ENCODE results near the gene PRRT1.
"Not testable (repeated sequence)": the region's sequence is repeated elsewhere in the genome, so short reads cannot be mapped to it uniquely, and the experiment has no call there.

Gene PRRT1

DNA sequence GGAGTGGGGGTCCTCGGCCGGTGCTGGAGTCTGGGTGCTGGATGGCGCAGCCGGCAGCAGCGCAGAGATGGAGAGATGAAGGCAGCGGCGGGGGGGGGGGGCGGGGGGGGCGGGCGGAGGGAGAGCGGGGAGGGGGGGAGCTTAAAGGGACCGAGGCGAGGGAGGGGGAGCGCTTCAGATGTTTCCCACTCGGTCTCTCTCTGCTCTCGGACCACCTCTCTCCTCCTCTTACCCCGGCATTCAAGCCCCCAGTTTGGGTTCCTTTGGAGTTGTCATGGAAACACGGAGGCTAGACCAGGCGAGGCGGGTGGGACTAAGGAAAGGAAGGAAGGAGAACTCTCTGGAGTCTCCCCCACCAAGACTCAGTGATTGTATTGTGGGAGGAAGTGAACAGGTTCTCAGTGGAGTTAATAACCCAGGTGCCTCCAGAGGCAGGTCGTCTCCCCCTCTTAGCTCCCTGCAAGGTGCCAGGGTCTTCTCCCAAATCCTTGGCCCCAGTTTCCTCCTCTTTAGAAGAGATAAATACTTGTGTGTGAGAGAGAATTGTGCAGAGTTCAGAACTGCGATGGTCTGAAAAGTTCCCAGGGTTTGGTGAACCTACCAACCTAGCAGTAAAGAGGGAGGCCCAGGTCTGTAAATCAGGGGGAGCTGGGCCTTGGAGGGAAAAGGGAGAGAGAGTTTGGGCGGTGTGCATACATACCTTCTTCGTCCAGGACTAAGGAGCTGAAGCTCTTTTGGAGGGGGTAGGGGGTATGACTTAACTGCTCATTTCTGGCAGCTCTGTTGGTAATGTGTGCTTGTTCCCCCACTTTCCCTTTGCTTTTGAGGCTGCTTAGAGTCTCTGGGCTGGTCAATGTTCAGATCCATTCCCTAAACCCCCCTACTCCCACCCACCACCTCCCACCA is at the start of gene PRRT1:
Gene PRRT1 (minus strand): TSS at position 77 of the 906 bp plus-strand sequence. CDS start 112 bp downstream, outside the sequence.
- DNase-seq (ENCODE audit: low read depth), result no peak

DNA sequence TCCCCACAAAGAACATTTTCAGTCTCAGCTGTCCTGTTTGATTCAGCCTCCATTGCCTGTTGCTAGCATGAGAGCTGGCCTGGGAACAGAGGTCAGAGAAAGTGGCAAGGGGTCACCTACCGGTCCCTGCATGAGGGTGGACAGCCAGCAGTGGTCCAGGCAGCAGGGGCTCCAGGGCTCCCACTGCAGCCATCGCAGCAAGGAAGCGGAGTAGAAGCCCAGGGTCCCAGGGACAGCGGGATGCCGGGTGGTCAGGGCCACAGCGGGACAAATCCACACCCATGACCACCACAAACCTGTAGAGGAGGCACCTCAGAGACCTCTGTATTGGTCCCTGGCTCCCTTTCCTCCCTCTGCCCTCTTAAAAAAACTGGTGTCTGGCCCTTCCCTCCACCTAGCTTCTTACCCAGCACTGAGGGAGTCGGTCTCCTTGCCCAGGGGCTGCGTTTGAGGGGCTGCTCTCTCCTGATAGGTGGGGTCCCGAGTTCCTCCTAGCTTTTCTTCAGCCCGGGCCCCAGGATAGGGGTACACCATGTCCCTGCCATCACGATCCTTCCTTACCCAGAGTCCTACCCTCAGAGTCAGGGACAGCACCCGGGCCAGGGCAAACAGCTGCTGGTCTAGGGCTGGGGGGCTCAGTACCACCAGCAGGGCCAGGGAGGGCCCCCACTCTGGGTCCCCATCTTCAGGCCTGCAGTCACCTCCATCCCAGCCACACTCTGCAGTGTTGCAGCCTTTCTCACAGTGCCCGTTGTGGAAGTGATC is 49.2 kb upstream of the PRRT1 start:
- DNase-seq (ENCODE audit: low read depth), result no peak

DNA sequence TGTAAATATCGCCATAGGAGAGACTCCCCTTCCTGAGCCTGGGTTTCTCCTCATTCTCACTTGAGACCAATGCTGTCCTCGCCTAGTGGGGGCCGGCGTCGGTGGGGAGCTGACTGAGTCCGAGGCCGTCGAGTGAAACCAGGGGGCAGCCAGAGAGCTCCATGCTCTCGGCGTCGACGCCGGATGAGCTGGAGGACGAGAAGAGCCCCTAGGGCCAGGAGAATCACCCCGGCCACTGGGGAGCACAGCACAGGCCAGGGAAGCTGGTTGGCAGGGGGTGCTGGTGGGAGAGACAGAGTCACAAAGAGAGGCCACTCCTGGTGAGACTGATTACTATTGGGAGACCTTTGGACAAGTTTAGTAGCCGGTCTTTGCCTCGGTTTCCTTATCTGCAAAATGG is 47.1 kb upstream of the PRRT1 start:
- no peak for DNase-seq (ENCODE audit: low read depth)

DNA sequence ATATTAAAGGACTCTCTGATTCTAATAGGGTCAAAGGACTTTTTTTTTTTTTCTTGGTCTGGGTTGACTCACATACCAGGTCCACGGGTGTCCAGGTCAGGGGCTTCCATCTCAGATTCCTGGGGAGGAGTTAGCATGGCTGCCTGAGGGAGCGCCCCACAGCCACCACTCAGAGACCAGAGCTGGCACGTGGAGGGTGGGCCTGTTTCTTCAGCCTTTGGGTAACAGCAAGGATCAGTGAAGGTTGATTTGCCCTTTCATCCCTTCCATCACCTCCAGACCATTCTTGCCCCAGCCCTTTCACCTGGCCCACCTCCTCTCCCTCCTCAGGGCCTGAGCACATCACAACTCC is 46.6 kb upstream of the PRRT1 start:
- DNase-seq (ENCODE audit: low read depth), result no peak

DNA sequence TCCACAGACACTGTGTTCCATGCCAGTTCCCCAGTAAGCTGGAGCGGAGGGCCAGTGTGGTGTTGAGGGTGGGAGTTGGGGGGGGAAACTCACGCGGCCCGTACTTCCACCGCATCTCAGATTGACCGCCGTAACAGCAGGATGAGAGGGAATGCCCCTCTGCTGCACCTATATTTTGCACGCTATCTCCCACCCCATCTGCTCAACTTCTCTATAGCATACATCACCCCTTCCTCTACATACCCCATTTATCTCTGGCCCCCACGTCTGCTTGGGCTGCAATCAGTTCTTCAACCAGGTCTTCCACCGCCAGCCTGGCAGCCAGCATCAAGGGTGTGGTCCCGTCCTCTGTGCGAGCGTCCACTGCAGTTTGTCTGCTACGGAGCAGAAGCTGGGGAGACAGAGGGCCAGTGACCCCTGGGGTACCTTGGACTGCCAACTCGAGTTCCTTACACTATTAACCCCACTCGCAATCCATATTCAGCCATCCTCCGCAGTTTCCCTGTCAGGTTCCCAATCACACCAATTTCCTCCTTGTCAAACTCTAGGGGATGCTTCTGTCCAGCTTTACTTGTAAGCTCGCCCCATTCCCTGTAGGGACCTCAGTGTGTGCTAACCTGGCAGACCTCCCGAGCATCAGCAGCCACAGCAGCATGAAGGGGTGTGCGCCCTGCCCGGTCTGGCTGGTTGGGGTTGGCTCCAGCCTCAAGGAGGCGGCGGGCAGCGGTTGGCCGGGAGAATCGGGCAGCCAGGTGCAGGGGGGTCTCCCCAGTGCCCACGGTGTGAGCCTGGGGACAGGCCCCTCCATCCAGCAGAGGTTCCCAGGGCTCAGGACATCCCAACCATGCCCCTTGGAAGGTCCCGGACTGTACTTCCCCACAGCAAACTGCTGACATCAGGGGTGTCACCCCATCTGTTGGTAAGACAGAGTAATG is 45.2 kb upstream of the PRRT1 start:
- no peak for DNase-seq (ENCODE audit: low read depth)

DNA sequence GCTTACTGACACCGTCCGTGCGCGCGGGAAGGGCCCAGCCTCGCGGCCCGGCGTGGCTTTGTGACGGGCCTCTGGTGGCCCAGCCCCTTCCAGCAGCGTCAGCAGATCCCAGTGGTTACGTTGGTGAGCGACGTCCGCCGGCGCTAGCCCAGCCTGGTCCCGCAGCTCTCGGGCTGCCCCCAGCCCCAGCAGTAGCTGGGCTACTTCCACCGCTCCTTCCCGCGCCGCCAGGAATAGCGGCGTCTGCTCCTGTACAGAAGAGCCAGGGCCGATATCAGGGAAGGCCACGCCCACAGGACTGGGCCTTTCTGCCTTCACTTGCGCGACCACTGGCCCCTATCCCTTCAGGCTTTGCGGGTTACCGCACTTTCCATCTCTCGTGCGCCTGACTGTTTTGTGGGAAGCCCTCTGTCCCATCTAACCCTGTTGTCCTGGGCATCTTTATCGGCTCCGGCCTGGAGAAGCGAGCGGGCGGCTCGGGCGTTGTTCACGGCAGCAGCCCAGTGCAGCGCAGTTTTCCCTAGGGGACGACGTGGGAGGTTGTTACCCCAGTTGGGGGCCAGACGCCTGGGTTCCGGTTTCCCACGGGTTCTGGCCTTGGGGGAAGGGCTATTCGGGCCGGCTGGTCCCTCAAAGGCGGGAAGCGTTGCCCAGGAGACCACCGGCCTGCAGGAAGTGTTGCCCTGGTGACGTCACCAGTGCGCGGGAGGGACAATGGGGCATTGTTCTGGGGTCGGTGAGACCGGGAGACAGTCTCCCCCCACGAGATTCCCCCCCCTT is 44.4 kb upstream of the PRRT1 start:
- DNase-seq (ENCODE audit: low read depth), result peak; percentile 29

DNA sequence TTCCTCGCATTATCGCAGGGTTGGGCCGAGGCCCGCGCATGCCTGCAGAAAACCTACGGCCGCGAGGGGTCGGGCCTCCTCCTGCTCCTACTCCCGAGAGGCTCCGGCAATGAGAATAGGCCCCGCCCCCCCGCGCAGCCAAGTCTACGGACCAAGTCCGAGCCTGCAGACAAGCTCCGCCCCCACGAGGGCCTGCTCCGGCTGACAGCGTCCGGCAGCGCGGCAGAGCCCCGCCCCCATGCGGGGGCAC is 43.8 kb upstream of the PRRT1 start:
- DNase-seq (ENCODE audit: low read depth), result peak; percentile 97

DNA sequence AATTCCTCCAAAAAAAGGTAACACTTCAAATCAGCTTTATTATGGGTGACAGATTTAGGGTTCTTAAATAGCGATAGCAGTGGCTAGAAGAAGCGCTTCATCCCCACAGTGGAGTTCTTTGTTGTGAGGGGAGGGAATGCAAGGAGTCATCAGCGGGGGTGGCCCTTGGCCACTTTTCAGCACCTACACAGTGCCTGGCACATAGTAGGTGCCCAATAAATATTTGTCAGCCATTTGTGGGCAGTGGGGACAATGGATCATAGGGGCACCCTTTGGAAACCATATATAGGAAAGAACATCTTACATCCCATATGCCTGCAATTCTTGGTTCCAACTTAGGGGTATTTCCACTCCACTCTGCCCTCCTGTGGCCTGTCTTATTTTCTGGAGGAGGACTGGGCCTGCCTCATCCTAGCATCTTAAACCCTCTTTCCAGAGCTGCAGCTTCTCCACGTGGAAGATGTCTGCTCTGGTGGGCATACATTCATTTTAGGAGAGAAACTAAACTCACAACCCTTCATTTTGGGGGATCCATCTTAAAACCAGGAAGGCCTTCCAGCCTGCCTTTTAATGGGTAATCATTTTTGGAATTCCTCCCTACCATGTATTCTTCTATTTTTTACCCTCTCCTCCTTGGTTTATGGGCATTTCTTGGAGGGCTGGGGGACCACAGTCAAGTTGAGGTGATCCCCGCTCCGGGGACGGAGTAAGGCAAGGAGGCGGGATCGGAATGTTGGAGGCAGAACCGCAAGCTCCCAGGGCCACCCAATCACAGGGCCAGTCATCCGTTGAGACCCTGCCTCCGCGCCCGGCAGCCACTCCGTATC is 43.3 kb upstream of the PRRT1 start:
- no peak for DNase-seq (ENCODE audit: low read depth)

DNA sequence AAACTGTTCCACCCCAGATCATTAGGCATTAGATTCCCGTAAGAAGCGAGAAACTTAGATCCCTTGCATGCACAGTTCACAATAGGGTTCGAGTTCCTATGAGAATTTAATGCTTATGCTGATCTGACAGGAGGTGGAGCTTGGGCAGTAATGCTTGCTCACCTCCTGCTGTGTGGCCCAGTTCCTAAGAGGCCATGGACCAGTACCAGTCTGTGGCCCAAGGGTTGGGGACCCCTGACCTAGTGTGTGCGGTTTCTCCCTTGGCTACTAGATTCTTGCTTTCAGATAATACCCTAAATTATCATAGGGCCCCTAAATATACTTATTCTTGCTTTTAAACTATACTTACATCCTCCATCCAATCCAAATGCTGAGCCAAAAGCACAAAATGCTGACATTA is 42.6 kb upstream of the PRRT1 start:
- DNase-seq (ENCODE audit: low read depth), result no peak

DNA sequence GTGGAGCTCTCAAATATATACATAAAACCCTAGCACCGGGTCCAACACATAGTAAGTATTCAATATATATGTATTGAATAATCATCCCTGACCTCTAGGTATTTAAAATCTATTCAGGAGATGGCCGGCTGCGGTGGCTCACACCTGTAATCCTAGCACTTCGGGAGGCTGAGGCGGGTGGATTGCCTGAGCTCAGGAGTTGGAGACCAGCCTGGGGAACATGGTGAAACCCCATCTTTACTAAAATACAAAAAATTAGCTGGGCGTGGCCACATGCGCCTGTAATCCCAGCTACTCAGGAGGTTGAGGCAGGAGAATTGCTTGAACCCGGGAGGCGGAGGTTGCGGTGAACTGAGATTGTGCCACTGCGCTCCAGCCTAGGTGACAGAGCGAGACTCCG is 41.4 kb upstream of the PRRT1 start:
- DNase-seq (ENCODE audit: low read depth), result not testable (repeated sequence)

DNA sequence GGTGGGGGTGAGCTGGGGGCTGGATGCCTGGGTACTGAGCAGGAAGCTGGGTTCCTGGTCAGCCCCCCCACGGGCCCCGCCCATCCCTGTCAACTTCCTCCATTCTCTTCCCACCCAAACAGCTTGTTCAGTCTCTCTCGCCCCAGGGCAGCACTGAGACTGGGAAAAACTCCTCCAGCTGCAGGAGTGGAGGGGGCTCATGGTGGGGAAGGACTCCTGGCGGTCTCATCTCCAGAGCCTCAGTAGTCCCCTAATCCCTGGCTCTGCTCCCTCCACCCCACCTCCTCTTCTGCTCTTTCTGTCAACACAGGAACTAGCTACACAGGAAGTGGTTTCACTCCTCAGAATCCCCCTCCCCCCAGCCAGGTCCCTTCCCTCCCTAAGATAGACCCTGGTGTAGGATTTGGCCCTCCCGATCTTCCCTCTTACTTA is 40.9 kb upstream of the PRRT1 start, which contains the start of gene GPSM3:
Gene GPSM3 (minus strand): TSS at position 36 of the 432 bp plus-strand sequence. CDS start 130 bp downstream, outside the sequence.
- no peak for DNase-seq (ENCODE audit: low read depth)

DNA sequence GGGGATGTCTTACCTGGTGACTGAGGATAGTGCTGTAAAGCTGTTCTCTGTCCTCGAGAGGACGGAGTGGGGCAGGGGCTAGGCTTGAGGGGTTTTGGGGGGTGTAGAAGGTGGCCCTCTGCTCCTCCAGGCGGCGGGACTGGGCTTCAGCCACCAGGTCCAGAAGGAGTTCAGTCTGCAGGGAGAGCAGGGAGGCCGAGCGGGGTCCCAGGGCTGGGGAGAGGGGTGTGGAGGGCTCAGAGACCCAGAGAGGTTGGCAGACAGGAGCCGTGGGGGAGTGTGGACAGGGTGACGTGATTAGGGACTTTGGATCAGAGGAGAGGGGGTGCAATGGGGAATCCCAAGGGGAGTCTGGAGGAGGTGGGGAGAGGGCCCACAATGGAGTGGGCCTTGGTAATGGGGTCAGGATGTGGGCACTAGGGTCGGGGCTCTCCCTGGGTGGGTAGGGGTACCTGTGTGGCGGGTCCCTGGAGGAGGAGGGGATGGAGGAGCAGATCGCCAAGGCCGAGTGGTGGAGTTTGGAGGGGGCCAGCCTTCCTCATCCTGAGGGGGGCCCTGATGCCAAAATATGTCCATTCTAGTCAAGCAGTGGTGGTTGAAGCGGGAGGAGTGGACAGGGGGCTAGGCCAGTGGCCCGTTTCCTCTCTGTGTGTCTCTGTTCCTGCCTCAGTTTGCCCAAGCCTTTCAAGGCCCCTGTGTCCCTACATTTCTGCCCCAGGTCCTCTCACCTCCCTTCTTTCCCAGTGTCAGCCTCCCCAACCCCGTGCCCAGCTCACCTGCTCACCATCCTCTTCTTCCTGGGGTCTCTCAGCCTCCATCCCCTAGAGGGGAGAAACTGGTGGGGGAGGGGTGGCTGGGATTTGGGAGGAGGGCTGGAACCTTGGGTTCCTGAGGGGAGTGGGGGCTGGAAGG is 40.2 kb upstream of the PRRT1 start:
- no peak for DNase-seq (ENCODE audit: low read depth)

DNA sequence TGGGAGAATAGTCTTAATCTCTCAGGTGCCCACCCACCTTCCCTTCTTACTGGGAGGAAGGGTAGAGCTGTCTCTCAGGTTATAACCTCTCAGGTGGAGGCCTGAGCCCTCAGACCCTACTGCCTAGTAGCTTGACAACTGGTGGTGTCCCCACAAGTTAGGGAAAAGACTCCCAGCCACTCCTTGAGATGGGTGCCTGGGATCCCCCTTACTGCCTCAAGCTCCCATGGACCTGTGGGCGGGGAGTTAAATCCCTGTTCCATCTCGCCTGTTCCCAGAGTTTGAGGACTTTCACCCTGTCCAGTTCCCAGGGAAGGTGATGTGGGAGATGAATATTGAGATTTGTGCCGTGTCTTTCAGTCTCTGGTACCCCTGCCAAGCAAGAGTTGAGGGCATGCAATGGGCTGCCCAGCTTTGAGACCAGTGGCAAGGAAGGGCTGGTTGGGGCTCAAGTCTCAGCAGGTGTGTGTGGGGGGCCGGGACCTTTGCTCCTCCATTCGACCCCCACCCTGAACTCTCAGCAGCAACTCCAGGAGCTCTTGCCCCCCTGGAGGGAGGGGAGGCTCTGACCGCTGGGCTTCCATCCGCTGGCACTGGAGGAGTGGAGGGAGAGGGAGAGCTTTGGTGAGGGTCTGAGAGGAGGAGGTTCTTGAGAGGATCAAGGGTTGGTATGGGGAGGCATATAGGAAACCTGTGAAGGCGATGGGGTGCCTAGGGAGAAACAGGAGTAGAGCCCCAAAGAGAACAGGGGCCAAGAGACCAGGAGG is 39.4 kb upstream of the PRRT1 start:
- no peak for DNase-seq (ENCODE audit: low read depth)

DNA sequence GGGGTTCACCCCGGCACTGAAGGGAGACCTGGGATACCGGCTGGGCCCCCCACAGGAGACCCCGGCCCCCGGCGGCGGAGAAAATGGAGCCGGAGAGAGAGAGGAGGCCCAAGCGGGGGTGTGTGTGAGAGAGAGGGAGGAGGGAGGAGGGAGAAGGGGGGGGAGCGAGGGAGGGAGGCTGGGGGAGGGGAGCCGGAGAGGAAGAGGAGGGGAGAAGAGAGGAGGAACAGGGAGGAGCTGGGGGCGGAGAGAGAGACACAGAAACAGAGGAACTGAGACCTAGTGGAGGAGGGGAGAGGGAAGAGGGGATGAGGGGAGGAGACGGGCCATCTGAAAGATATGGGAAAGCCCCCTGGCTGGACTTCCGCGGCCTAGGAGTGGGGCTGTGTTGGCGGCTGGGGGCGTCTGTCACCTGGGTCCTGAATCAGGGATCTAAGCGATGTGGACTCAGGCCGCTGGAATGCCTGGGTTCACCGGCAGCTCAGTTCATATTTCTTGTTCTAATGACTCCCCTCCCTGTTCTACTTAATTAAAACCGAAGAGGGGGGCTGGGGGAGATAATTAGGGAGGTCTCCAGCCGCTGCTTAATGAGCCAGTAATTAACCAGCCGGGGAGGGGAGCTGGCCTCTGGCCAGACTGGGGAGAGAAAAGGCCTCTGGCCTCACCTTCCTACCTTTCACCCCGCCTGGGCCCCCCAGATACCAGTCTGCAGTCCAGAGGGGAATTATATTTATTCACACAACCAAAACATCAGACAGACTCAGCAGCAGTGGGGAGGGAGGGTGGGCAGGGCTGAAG is 38.5 kb upstream of the PRRT1 start, which contains the start of gene PBX2:
Gene PBX2 (minus strand): TSS at position 149 of the 798 bp plus-strand sequence. CDS start 287 bp downstream, outside the sequence.
- peak; percentile 84 for DNase-seq (ENCODE audit: low read depth)

DNA sequence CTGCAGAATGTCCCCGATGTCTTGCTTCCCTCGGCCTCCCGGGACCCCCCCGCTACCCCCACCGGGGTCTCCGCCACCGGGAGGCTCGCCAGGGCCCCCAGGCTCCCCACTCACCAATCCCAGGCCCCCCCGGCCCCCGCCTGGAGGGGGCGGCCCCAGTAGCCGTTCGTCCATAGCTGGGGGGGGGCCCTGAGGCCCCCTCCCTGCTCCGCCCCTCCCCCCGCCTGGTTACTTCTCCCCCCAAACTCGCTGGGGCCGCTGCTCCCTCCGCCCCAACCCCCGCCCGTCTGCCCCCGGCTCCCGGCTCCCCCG is 38.0 kb upstream of the PRRT1 start:
- DNase-seq (ENCODE audit: low read depth), result no peak

DNA sequence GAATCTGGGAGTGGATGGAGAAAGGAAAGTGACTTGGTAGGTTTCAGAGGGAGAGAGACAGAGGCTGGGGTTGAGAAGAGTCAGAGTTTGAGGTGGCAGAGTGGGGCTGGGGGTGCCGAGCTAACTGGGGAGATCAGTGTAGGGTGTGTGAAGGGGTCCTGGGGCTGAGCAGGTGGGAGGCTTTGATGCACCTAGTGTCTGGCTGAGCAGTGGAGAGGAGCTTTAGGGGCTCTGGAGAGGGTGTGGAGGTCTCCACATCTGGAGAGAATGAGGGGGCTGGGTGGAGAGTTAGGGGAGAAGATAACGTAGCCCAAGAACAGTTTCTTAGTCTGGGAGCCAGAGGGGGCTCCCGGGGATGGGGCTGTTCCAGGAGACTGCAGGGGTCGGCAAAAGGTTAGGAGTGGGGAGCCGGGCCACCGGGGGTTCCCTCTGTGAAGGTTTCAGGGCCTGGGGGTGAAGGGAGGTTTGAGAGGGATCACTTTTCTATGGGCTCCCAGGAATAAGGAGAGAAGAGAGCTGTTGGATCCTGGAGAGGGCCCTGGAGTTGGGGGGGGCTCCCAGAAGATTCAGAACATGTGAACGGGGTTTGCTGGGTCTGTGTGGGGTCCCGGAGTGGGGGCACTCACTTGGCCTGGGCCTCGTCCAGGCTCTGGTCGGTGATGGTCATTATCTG is 37.5 kb upstream of the PRRT1 start:
- DNase-seq (ENCODE audit: low read depth), result no peak

DNA sequence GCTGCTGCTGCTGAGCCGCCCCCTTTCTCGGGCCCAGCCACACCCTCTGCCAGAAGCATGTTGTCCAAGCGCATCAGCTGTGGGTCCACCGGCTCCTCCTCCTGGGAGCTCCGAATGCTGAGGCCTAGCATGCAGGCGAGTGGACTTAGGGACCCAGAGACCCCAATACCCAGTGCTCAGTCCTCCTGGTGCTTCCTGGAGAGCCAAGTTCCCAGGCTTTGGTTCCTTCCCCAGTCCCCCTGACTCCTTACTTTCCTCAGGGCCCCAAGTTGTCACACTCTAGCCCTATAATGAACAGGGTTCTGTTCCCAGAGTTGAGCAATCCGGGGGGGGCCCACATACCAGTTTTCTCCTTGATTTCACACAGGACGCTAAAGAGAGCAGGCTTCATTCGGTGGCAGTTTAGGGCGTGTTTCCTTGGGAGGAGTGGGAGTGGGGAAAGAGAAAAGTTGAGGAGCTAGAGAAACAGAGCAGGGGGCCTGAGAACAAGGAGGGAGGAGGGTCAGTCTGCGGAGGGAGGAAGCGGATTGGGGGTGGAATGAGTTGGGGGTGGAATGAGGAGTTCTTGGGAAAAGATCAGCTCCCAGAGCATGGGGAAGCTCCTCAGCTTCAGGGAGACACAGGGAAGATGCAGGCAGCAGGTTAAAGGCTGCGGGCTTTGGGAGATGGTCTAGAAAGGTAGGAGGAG is 36.8 kb upstream of the PRRT1 start:
- no peak for DNase-seq (ENCODE audit: low read depth)

All from stimulated activated CD4-positive, alpha-beta T cell treated with anti-CD3 and anti-CD28 coated beads, Interleukin-2, amount 100 ng/mL, for 4 hours (primary cell).